DOHH2 (cell line): ENCODE results near the gene PXT1.

Experiments
- CTCF ChIP-seq: fragments of 200-600 bp; sonication (generic); IDR thresholded peaks from one replicate; pipeline ENCODE4 v1.5.1; 2014; ENCODE audit warnings: antibody characterized with exemption, mild to moderate bottlenecking, low read depth, low read length; ENCODE audit not compliant: poor library complexity, severe bottlenecking
- EZH2phosphoT487 ChIP-seq: fragments of 200-600 bp; sonication (generic); IDR thresholded peaks from 2 replicates; pipeline ENCODE4 v1.6.1; 2017; ENCODE audit warnings: borderline replicate concordance, mild to moderate bottlenecking, antibody characterized with exemption, low read length, moderate library complexity, mixed read lengths

GRCh38 chr6:36376742-36377141, 65.9 kb downstream of the PXT1 start:
- no peak for TF ChIP-seq CTCF
- no peak for TF ChIP-seq EZH2phosphoT487
